GM18511 (cell line): Measurements from ENCODE around the gene IGLL5.
"Not testable (repeated sequence)": the region's sequence is repeated elsewhere in the genome, so short reads cannot be mapped to it uniquely, and the experiment has no call there.

ENCODE experiments used
- ATAC-seq: cut with Tn5 transposase; IDR thresholded peaks from one replicate; pipeline ENCODE4 v1.9.1; 2021; ENCODE audit warnings: mild to moderate bottlenecking, moderate library complexity; ENCODE audit not compliant: unreplicated experiment

Gene IGLL5

DNA sequence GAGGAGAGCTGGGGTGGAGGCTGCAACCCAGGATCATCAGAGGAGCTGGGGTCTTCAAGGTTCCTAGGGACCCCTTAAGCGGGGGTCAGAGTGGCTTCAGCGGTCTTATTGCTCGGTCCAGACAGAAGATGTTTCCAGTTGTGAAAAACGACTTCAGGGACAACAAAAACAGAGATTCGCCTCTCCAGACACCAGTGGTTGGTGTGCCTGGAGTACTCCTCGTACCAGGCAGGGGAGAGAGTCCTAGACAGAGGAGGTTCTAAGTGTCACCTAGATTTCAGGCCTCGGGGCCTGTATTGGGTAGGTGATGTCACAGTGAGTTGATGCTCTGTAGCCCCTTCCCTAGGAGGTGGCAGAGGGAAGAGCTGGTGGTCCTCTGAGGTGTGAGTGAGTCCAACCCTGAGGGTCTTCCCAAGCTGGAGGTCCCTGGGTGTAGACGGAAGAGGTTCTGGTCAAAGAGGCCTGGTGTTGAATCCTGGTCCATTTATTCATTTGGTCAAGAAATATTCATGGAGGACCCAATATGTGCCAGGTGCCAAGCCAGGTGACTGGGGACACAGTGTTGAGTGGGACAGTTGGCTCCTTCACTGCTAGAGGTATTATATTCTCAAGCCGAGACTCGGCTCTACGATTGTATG lies 4.4 kb upstream of the IGLL5 start:
- ATAC-seq = no peak

DNA sequence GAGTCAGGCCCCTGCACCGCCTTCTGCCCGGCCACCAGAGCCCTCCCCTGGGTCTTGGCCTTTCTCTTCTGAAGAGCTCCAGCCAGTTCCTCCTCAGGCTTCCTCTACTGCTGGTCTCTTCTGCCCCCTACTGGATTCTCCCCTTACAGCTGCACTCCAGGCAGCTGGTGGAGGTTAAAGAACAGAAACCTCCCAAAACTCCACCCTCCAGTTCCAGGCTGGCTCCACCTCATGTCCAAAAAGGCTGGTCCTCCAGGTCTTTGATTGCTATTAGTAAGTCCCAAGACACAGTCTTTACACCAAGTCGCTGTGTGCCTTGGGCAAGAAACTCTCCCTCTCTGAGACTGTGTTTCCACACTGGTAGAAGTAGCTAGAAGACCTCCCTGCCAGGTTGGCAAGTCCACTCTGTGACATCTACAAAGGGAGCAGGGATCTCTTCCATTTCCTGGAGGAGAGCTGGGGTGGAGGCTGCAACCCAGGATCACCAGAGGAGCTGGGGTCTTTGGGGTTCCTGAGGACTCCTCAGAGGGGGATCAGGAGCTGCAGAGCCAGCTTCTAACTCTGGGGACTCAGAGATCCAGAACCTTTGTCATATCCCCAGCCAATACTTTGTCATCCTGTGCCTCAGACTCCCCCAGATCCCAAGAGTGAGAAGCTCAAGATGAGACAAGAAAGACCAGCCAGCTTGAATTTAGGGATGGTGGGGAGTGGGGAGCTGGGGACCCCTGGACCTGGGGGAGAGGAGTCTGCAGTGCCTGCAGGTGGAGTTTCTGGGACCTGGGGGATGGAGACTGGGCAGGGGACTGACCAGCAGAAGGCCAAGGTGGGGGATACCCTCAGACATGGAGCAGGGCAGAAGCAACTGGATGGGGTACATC lies 3.4 kb upstream of the IGLL5 start:
- peak; percentile 4 for ATAC-seq

DNA sequence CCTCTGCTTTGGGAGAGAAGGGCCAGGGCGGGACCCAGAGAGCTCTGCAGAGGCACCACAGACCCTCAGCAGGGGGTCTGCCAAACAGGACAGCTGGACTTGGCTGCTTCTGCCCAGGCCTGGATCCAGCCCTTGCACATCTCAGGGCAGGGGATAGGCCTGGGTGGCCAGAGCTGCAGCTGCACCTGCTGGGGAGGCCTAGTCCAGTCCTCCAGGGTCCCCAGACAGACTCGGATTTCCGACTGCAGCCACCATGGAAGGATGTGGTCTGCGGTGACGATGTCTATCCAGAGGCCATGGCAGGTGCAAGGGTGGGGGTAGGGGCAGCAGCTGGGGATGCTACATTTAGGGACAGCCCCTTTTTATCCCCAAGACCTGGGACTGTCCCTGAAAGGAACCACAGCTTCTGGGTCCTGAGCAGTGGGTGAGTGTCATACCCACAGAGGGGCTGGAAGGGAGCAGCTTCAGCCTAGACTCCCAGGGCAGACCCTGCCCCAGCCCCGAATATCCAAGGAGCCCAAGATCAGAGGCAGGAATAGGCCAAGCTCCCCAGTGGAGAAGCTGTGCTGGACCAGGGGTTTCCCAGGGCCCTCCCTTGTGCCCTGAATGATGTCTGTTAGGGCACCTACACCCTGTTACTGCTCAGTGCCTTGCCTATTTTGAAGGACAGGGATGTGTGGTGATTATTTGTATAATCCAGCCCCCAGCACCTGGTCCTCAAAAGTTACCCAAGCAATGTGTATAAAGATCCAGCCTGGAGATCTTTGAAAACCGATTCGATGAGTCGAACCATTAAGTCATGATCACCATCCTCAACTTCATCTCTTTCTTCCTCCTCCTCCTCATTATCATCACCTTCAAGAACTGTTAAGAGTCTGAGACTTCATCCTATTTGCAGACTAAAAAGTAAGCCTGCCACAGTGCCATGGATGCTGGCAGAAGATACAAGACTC lies 2.5 kb upstream of the IGLL5 start:
- peak; percentile 76 for ATAC-seq

DNA sequence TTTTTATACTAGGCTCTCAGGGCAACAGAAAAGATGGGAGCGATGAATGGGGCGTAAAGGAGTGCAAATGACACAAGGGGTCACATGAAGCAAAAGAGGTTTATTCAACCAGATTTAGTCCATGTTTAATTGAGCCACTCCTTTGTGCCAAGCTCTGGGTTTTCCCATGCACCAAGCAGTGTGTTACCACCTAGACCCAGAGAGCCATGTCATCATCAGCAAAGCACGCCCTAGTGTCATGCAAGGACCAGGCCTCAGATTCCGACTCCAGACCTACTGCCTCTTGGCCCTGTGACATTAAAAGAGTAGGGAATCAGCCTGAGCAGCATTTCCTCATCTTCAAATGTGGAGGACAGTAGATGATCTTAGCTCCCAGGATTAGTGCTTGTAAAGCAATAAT lies 1.1 kb upstream of the IGLL5 start:
- no peak for ATAC-seq

DNA sequence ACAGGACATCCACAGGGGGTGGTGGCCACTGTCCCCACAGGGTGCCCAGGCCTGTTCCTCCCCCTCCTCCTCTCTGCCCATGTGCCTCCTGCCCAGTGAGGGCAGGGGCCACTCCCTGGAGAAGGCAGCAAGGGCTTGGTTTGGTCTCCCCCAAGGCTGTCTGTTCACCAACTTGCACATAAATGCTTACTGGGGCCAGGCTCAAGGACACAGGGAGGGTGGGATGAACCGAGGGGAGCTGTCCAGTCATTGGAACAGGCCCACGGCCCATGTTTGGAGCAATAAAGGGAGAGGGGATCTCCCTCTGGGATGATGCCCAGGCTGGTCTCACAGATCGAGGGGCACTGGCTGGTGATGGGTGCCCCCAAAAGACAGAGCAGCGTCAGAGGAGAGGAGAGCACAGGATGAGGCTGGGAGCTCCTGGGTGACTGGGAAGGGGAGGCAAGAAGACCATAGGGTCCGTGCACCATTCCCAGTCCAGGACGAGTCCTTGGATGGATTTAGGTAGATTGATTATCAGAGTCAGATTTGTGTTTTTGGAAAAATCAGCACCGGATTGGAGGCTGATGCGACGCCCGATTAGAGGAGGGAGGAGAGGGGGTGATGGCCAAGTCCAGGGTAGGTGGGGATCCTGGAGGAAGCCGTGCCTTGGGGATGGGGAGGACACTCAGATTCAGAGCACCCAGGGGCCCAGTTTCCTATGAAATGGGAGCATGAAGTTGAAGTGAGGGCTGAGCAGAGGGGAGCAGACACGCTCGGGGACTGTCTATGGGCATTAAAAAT lies 1.1 kb downstream of the IGLL5 start:
- no peak for ATAC-seq

DNA sequence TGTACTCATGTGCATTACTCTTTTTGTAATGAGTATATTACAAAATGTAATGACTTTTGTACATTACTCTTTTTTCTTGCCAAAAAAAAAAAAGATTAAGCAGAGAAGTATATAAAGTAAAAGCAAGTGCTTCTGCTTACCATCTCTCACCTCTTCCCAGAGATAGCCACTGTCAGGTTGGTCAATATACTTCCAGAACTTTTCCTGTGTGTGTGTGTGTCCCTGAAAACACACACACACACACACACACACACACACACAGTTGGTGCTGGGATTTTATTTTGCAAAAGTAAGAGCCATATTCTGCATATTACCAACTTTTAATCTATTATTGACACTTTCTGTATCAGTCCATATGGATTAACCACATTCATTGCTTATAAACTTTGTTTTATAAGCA lies 2.5 kb downstream of the IGLL5 start:
- no peak for ATAC-seq

DNA sequence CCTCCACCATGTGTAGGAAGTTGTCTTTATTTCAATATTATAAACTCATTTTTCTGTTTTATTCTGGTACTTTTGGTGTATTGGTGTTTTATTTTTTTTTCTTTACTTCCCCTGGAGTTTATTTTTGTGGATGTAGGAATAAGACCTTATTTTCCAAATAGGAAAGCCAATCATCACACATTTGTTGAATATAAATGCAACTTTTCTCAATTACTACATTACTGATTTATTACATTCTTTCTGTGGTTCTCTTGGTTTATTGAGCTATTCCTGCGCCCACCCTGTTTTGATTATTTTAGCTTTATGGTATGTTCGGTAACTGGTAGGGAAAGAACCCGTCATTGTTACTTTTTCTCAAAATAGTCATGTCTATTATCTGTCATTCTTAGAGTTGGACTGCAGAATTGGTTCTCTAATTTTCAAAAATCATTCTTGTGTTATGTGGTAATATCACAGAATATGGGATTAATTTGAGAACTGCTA lies 3.6 kb downstream of the IGLL5 start:
- ATAC-seq = no peak

DNA sequence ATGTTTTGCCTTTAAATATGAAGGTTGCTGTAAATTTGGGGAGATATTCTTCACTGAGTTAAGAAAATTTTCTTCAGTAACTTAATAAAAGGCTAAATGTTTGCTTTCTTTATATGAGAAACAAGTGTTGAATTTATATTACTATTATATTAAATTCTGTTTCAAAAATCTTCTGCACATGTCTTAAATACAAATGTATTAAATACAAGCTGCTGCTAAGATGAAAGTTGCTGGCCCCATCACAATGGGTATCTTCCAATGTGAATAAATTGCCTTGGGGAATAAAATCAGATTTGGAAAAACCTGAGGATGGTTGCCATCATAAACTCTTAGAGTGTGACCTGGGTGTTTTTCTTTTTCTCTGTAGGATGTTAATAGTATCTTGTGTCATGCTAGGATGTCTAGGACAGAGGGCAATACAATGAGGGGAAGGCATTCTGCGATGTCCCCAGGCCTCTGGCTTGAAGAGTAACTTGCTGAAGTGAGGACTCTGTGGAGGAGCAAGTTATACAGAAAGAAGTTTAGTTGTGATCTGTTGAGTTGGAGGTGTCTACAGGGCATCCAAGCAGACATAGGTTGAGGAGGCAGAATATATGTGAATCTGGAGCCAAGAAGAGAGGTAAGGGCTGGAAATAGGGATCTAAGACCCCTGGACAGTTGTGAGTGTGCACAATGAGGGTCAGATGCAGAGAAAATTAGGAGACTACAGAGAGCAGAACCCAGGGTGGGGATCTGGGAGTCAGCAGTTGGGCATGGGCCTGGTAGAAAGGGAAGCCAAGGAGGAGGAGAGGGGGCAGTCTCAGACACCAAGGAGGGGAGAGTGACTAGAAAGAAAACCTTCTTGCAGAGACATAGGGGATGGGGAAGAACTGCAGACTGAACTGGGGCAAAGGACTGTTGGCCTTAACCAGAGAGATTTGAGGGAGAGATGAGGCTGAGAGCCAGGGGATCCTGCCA lies 4.8 kb downstream of the IGLL5 start:
- no peak for ATAC-seq

DNA sequence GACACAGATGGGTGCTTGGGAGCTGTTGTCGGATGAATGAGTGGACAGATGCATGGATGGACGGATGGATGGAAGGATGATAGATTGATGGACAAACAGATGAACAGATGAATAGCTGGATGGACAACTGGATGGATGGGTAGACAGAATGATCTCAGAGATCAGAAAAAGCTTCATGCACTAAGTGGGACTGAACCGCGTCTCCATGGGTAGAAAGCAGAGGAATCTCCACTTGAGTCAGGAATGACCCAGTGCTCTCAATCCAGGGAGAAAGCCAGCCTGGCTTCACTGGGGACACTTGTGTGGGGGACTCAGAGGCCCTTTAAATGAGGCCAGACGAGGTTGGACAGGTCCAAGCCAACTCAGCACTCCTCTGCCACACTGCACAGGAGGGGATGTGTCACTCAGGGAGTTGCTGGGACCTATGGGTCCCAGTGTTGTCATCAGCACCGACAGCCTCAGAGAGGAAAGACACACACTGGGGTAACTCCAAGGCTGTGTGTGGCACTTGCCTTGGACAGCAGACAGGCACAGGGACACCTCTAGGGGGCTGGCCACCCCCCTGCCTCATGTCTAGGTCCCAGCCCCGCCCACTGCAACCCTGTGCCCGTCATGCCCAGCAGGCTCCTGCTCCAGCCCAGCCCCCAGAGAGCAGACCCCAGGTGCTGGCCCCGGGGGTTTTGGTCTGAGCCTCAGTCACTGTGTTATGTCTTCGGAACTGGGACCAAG lies 5.6 kb downstream of the IGLL5 start:
- ATAC-seq = no peak

DNA sequence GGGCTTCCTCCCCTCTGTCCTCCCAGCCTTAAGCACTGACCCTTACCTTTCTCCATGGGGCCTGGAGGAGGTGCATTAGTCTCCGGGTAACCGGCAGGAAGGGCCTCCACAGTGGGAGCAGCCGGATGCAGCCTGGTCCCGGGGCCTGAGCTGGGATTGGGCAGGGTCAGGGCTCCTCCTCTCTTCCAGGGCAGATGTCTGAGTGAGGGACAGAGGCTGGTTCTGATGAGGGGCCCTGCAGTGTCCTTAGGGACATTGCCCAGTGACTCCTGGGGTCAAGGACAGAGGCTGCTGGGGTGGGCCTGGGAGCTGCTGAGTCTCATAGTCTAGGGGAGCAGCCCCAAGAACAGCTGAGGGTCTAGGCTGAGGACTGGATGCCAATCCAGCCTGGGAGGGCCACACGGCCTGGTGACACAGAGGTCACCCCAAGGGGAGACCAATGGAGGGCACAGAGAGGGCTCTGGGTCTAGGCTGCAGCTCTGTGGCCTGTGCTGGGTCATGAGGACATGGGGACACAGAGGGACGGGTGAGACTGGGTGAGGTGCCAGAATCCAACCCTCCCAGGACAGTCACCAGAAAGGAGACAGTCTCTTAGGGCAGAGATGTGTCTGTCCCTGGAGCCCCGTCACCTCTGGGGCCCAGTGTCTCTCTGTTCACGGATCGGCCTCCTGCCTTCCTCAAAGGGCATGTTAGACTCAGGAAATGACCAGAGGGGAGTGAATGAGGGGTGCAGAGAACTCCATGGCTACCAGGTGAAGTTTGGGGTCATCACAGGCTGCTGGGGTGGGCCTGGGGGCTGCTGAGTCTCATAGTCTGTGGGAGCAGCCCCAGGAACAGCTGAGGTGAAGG lies 6.5 kb downstream of the IGLL5 start:
- no peak for ATAC-seq

DNA sequence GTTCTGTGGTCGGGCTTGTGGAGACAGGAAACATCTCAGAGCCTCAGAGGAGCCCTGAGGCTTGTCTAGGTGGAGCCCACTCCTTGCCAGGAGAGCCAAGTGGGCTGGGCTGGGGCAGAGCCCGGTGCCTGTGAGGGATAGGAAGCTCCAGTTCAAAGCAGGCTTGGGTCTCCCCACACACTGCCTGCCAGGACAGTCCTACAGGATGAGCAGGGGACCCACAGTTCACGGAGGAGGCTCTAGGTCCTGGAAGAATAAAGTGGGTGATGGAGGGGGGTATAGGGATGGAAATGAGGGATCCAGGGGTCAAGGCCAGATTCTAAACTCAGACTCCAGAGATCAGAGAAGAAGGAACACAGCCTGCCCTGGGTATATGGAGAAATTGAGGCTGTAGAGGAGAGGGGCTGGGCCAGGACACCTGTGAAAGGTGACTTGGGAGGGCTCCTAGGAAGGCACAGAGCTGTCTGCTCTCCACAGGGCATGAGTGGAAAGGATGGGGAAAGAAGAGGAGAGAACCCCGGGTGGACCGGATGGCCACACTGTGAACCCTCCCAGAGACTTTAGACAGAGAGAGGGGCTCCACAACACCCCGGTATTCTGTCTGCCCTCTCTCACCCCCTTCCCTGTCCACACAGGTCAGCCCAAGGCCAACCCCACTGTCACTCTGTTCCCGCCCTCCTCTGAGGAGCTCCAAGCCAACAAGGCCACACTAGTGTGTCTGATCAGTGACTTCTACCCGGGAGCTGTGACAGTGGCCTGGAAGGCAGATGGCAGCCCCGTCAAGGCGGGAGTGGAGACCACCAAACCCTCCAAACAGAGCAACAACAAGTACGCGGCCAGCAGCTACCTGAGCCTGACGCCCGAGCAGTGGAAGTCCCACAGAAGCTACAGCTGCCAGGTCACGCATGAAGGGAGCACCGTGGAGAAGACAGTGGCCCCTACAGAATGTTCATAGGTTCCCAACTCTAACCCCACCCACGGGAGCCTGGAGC lies 7.4 kb downstream of the IGLL5 start:
- no peak for ATAC-seq

DNA sequence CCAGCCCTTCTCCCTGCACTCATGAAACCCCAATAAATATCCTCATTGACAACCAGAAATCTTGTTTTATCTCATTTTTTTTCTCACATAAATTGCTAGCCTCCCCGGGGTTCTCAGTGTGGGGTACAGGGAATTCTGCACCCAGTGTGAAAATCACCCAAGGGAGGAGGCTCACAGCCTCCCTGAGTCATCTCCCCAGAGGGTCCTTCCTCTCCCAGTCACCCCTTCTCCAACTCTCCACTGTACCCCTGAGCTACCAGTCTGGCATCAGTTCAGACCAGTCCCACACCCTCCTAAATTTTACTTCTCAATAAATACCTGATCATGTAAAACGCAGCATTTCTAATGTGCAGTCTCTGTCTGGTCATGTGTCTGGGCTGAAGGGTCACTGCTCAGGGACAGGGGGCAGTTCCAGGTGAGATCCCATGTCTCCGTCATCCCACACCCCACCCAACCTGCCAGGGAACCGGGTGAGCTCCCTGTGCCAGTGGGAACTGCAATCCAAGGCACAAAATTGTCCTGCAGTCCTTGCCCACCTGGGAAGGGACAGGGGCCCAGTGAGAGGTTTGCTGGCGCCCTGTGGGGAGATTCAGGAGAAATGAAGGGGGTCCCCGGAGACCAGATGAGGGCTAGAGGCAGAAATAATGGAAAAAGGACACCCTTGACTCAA lies 8.3 kb downstream of the IGLL5 start:
- no peak for ATAC-seq

DNA sequence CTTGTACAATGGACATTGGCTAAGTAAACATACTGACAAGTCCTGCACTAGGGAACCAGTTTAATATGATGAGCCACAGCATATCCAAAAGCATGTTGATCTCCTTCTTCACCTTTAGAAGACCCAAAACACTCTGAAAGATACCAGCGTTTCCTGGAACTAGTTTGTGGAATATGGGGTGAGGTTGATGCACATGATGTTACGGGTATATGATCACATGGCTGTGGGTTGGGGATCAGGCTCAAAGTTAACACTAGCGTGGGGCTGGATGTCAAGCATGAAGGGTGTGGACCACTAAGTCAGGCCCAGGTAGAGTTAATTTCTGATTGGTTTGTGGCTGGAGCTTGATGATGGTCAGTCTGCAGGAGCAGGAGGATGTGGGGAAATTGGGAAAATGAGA lies 9.0 kb downstream of the IGLL5 start:
- ATAC-seq = no peak

DNA sequence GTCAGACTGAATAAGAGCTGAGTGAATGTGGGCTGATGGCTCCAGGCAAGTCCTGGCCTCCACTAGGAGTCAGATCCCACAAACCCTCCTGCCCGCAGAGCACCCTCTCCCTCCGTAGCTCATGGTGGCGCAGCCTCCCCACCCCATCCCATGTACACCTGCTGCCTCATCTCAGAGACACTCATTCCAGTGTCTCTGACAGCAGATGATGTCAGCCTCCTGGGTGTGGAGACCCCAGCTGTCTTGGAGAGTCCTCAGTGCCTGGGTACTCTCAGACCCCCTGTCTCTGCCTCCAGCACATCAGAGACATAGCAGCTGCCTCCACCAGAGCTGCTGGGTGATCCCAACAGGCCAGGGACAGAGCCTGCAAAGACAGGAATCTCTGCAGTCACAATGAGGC lies 9.5 kb downstream of the IGLL5 start:
- no peak for ATAC-seq

DNA sequence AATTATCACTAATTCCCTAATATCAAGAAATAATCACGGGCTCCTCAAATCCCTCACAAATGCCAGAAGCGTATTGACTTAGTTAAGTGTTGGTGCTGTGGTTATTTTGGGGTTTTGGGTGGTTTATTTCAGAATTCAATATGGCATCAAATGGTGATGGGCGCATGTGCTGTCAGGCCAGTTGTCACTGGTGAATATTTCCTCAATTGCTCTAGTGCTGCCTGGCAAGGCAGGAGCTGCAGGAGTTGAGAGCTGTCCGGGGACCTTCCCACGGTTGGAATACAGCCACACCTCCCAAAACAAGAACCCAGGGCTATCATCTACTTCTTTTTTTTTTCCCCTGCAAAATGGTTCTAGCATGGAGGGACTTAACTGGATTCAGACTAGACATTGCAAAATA lies 10.3 kb downstream of the IGLL5 start:
- no peak for ATAC-seq

DNA sequence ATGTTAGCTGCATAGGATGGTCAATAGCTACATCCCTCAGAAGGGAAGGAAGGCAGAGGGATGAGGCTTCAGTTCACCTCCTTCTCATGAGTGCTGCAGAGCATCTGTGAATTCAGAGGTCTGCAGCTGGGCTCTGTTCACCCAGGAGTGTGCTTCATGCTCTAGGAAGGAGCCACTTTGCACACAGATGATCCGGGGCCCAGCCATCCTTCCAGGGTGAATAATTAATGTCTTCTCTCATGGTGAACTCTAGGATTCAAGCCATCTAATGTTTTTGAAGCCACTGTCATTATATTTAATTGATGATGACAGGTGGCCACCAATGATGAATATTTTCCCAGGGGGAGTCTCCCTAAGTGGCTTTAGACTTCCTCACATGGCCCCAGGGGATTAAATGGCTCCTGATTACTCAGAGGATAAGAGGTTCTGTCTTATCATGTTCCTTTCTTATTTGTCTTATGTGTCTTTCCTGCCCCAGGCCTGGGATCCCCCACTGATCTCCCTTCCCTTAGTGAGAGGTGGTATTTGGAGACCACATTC lies 10.9 kb downstream of the IGLL5 start:
- not testable (repeated sequence) for ATAC-seq
